Astrocyte of the hippocampus (primary cell): ENCODE results near the gene PLA2G1B.
A peak's percentile ranks its signal among the peaks of the same experiment; 100 is the strongest.

Experiments used
- DNase-seq: peaks from one replicate; pipeline ENCODE4 v3.0.0; 2011; ENCODE audit warnings: low read depth, low spot score

Gene PLA2G1B

DNA sequence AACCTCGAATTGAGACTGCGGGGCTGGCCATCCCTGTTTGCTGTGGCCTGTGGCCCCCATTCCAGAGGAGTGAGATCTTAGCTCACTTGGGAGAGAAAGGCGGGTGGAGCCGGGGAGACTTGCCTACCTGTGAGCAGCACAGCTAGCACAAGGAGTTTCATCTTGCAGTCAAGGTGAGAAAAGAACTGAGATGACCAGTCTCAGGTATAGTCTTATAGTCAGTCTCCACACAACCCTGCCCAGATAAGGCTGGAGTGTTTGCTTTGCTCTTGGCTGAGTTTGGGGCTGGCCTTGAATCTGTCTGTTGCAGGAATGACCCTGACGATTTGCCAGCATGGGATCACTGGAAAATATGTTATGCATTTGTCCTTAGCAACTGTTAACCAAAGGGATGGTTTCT is at the start of gene PLA2G1B:
Gene PLA2G1B (minus strand): TSS at position 187 of the 400 bp plus-strand sequence. CDS start 26 bp downstream, at position 161.
- no peak for DNase-seq

DNA sequence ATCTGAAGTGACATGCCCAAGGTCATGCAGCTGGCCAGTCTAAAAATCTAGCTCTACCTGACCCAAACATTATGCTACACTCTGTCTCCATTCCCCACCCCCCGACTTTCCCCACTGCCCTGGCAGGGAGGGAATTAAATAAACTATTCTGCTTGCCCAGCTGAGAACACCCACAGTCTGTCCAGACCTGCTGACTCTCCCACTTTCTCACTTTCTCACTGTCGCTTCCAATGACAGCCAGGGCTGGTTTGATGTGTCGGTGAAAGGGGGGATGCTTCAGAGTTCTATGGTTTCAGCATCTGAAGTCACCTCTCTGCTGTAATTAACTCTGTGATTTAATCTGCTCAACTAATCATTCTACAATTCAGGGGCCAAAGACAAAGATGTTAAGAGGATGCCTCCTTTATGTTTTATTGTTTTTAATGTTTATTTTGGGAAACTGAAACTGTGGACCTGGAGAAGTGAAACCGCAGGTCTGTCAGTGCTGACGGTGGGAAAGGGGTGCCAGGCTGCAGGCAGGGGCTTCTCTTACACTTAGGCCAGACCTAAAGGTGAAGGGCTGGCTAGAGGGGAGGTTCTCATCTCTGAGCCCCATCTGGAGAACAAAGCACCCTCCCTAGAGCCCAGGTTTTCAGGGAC is 49.5 kb upstream of the PLA2G1B start:
- no peak for DNase-seq

DNA sequence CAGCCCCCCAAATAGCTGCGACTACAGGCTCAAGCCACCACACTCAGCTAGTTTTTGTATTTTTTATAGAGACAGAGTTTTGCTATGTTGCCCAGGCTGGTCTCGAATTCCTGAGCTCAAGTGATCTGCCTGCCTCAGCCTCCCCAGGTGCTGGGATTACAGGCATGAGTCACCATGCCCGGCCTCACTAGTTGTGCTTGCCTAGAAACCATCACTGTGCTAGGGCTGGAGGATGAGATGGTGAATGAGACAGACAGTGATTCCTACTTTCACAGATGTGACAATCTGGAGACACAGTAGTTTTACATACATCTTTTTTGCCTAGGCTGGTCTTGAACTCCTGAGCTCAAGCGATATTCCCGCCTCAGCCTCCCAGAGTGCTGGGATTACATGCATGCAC is 48.8 kb upstream of the PLA2G1B start:
- no peak for DNase-seq

DNA sequence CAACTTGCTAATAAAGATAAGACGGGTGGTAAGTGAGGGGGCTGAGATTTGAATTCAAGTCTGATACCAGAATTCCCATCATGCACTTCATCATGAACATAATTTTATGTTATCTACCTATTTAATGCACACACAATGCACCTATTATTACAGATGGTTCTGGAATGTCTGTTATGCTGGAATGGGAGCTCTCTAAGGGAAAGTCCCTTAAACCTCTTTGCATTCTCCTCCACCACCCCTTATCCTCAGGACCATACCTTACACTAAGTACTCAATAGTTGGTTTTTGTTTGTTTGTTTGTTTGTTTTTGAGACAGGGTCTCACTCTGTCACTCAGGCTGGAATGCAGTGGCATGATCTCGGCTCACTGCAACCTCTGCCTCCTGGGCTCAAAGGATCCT is 48.4 kb upstream of the PLA2G1B start:
- DNase-seq: no peak

DNA sequence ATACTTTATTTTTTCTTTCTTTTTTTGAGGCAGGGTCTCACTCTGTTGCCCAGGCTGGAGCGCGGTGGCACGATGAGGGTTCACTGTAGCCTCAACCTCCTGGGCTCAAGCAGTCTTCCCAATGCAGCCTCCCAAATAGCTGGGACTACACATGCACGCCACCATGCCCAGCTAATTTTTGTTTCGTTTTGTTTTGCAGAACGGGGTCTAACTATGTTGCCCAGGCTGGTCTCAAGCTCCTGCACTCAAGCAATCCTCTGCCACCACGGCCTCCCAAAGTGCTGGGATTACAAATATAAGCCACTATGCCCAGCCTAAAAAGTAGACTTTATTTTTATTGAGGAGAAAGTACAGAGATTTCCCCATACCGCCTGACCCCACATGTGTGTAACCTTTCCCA is 46.1 kb upstream of the PLA2G1B start:
- DNase-seq: no peak

DNA sequence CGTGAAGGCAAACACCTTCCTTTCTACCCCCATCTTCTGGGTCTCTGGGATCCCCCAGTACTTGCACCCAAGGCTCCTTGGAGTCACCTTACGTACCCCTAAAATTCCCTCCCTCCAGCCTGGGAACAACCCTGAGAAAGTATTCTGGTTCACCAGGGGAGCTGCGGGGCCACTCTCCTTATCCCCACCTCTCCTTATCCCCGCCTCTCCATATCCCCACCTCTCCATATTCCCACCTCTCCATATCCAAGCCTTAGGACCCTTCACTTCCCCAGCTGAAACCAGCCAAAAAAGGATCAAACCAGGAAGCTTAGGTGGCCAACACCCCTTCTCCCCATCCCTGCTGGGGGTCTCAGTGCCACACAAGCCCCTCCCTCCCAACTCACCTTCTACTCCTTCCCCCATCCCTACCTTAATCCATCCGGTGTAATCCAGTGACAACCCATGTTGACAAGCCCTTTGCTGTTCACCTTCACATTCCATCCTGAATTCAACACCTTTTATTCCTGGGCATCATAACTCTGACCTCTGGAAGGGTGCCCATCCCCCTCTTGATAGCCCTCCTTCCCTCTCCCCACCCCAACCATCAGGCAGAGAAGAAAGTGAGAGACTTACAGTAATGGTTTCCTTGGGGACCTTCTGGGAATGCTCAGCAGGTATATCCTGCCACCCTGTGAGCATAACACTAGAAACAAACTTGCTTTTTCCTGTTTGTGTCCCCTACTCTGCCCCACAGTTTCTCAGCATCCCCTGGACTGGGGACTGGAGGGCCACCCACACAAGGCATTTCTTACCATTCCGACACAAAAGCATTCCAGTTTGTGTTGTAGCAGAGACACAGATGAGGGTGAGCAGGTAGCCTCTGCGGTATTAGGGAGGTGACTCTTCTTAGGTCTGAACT is 43.0 kb upstream of the PLA2G1B start:
- DNase-seq: no peak

DNA sequence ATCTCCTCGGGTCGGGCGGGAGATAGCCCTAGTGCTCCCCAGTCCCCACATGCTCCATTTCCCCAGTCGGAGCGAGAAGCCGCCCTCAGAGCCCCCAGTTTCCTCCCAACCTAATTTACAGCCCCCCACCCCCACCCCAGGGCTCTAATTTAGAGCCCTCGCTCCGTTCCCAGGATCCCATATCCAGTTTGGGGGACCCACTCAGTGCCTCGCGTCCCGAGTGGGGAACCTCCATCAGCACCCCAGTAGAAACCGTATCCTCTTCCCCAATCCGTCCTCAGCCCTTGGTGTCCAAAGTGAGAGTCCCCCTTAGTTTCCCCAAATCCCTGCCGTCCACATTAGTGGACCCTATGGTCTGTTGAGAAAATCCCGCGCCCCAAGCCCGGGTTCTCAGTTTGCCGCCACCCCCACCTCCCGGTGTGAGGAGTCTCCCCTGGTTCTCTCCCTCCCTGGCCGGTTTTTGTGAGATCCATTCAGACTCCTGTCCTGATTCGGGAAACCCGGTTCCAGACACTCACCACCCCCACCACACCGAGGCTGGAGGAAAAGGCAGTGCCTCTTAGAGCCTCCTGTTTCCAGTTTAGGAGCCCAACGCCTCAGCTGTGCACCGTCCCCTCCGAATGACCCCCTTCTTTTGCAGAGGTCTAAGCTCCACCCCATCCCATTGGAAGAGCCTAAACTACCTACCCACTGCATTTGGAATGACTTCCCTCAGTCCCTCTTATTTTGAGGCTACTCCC is 42.2 kb upstream of the PLA2G1B start:
- no peak for DNase-seq

DNA sequence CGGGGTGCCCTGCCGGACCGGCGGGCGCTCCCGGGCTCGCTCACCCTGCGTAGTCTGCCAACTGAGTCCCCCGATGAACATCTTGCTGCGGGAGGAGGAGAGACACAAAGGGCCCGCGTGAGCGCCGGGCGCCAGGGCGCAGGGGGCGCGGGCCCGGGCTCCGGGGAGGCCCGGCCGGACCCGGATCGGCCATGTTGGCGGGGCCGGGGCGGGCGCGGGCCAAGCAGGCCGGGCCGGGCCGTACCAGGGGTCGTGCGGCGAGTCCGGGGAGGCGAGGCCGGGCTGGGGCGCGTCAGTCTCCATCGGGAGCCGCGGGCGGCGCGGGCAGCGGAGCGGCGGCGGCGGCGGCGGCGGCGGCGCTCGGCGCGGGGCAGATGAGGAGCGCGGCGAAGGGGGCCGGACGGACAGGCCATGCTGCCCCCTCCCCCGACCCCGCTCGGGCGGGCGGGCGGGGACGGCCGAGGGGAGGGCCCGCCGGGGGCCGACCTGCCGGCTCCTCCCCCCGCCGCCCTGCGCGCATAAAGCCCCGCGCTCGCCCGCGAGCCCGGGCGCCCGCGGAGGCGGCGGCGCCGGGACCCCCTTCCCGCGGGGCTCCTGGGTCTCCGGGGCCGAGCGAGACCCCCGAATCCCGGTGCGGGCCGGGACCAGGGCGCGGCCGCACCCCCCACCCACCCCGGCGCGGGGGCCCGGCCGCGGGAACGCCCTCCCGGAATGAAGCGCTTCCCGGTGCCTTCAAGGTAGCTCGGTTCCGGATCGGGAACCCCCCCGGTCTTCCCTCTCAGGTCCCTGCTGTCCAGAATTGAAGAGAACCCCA is 41.4 kb upstream of the PLA2G1B start, which contains the start of gene MSI1:
Gene MSI1 (minus strand): TSS at position 376 of the 814 bp plus-strand sequence. CDS start 73 bp downstream, at position 303.
- peak; percentile 66 for DNase-seq

DNA sequence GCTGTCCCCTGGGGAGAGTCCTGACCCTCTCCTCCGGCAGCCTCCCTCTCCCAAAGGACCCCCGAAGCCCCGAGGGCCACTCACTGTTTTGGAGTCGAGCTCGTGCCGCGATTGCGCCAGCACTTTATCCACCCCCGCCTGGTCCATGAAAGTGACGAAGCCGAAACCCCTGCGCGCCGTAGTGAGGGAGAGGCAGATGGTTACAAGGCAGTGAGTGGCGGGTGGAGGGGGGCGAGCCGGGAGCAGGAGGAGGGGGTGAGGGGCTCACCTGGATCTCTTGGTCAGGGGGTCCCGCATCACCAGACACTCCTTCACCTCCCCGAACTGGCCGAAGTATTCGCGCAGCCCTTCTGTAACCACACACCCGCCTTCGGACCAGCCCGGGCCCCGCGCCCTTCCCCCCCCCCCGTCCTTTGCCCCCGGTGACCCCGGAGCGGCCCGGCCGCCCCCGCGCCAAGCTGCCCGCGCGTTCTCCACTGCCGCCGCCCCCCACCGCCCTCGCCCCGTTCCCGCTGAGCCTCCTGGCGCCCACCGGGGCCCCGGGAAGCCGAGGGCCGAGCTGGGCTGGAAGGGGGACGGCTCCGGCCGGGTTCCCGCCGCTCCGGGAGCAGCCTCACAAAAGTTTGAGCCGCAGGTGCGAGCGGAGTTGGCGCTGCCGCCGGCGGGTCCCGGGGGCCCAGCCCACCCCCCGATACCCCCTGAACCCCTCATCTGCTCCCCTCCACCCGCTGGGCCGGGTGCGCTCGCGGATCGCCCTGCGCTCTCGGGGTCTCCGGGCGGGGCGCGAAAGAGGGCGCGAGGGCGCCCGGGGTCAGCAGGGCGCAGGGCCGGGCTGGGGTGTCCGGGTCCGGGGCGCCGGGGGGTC is 40.6 kb upstream of the PLA2G1B start:
- peak; percentile 58 for DNase-seq

DNA sequence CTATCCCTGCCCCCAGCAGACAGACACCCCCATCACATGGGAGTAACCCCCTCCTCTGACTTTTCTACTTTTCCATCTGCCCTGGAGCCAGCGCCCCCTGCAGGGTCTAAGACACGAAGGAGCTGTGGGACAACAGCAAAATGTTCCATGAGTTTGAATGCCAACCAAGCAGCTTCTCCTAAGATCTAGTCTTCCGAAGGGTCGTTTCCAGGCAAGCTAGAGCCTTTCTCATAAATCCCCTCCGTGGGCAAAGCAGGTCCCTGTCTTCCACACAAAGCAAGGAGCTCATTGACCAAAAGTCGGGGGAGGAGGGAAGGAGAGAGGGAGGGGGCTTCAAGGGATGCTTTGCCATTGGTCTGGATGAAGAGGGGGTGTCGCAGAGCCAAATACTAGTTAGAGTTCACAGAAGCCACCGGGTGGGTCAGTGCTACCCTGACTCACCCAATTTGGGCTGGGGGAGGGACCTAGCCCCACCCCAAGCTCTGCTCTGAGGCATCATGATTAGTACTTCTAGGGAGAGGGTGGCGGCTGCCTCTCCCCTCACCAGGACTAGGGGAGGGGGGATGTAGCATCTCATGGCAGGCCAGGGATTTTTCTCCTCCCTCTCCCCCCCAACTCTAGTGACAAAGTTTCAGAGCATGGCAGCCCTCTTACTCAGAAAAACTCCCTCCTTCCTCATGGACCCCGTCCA is 39.8 kb upstream of the PLA2G1B start:
- peak; percentile 75 for DNase-seq

DNA sequence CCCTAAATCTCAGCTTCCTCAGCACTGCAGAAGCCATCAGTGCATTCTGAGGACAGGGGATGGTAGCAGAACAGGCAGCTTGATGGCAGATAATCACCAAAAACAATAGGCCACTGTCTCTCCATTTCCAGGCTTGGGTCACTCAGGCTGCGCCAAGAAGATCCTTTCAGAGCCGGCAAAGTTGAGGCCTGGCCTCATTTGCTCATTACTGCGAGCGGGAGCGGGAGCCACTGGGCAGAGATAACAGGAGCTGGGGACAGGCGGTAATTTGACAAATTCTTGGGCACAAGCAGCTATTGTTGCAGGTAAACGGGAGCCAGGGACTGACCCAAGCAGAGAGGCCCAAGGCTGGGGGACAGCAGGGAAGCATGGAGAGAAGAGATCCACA is 39.3 kb upstream of the PLA2G1B start:
- DNase-seq: no peak

DNA sequence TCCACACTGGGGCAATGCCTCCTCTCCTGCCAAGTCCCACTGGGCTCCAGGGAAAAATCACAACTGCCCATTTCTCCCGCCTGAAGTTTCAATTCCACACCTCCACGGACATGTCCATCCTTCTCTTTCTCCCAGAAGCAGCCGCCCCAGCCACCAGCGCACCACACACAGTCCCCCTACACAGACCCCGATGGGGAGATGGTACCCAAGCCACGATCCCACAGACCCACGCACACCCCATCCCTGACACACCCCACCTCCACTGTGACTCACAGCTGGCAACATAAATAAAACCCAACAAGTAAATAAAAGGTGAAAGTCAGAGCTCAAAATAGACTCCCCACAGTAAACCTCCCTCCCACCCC is 38.7 kb upstream of the PLA2G1B start:
- DNase-seq: no peak

DNA sequence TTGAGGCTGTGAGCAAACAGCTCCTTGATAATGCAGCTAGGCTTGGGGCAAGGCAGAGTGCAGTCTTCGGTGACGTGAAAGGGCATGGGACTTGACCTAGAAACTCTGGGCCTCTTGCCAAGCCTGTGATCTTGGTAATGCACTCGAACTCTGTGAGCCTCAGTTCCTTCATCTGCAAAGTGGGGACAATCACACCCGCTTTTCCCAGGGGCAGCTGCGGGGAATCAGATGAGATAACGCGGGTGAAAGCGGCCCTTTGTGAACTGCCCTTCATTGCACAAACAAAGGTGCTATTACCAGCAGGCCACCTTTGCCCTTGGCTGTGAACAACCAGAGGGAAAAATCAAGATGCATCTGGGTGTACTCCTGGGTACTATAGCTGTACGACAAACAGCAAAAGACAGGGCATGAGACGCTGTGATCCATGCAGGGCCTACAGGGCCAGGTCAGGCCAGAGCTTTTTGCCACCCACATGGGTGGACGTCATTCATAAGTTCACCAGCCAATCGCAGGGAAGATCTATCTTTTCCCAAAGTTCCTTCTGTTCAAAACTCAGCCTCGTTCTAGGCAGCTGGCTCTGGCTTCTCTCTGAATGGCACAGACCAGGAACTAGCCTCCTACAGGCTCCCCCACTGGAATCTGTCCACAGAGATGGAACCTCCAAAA is 38.2 kb upstream of the PLA2G1B start:
- DNase-seq: peak; percentile 59

DNA sequence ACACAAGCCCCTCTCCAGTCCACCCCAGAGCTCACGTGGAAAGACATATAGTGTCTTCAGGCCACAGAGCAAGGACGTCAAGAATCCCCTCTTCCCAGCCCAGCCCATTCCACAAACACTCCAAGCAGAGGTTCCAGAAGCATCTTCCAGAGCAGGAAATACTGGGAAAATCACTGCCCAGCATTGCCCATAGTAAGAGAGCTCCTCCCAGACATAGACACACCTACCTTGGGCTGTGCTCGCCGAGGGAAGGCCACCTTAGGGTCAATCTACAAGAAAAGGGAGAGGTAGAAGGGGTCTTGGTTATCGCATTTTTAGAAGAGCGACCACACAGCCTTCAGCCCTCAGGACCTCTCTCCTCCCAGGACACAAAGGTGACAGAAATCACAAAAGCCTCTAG is 36.9 kb upstream of the PLA2G1B start:
- no peak for DNase-seq

DNA sequence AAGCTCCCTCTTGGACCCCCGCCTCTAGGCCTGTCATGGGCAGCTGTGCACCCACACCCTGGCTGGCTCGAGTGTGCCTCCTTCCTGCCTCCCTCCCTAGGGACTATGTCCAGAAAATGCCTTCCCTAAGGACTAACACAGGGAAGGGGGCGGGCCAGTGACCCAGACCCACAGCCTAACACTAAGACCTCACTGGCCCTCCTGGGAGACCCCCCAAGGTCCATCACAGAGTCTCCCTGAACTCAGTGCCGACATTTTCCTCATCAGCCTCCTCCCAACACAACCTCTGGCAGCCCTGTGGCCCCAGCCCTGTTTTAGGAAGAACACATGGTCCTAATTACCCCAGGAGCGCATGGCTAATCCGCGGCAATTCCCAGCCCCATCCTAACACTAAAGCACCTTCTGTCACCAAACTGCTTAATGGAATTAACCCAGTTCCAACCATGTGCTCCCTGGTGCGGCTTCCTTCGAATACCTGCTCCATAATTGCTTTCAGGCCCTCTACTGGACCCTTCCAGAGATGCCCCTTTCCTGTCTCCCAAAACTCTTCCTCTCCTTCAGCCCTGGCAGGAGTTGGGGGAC is 35.8 kb upstream of the PLA2G1B start:
- DNase-seq: no peak

DNA sequence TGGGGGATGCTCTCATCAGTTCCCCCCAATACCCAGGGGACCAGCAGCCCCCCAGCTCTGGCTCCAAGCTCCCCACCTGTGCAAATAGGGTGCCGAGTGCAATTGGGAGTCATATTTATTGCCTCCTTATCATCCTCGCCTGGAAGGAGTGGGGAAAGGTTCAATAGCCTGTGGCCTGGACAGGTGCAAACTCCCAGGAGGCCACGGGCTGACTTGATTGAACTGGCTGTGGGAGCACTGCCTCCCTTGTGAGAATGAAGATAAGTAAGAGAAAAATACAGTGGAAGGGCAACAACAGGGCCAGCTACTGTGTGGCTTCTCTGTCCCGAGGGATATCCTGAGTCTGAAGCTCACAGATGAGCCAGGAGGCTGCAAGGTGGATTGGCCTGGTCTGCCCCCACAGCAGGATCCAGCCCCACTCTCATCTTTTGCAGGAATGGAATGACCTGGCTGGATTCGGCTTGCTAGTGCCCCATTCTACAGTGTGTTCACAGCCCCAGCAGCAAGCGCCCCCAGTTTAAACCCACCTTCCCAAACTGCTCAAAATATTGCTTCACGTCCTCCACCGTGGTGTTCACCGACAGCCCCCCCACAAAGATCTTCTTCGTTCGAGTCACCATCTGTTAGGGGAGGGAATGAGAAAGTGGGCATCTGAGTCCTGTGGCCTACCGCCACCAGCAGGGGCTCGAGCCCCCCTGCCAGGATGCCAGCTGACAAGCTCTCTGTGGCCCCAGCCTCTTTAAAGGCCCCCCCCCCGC is 35.1 kb upstream of the PLA2G1B start:
- DNase-seq: no peak

DNA sequence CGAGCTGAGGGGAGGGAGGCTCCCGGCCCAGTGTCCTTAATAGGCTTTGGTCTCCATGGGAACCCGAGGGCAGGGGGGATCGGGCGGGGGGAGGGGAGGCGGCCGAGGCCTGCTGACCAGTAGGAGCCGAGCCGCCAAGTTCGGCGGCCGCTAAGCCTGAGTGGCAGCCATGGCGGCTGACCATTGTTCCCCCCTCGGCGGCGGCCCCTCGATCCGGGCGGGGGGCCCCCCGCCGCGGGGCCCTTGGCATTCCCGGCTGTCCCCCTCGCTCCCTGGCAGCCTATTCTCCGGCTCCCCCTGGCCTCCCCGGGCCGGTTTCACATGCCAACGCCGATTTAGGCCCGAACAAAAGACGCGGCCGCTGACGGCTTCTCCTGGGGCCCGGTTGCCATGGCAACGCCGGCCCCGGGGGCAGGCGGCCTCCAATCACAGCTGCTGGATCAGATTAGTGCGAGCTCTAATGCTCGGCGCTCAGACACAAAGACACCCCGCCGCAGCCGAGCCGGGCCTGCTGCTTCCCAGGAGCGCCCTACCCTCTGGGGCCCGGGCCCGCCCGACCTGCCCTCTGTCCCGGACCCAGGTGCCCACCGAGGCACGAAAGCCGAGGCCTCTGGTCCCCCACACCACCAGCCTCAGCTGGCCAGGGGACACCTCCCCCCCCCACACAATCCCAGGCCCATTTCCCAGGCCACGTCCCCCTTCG is 34.1 kb upstream of the PLA2G1B start:
- peak; percentile 98 for DNase-seq

DNA sequence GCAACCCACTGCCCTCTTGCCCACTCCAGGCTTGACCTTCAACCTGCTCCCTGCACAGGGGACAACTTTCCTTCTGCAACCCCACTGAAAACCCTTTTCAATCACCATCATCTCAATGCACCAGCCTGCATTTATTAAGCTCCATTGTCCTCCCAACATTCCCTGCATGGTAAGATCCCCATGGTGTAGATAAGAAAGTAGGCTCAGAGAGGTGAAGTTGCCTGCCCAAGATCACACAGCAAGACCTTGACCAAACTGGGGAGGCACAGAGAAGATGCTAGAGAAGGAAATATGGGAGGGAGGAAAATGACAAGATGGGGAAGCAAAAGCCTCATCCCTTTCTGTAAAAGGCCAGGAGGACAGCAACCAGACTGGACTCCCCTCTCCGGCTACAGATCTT is 31.5 kb upstream of the PLA2G1B start:
- no peak for DNase-seq
